Adipocyte (in vitro differentiated cells): ENCODE results near the gene CLDN6.

Experiments
- DNase-seq: peaks from one replicate; pipeline ENCODE4 v3.0.0-alpha.2; 2015; ENCODE audit warnings: low read depth
- H3K27me3 ChIP-seq: replicated peaks from 2 replicates; pipeline ENCODE4 v1.7.0; 2013; ENCODE audit warnings: mild to moderate bottlenecking, low read length, moderate library complexity; ENCODE audit not compliant: control insufficient read depth, insufficient read depth
- H3K36me3 ChIP-seq: 2 replicates; pipeline ENCODE4 v1.7.0; 2013; ENCODE audit warnings: low read length, mild to moderate bottlenecking, moderate library complexity; ENCODE audit not compliant: control insufficient read depth, insufficient read depth, severe bottlenecking
- H3K4me1 ChIP-seq: 2 replicates; pipeline ENCODE4 v1.7.0; 2013; ENCODE audit warnings: mild to moderate bottlenecking, low read length, moderate library complexity; ENCODE audit not compliant: control insufficient read depth, insufficient read depth
- H3K4me3 ChIP-seq: 2 replicates; pipeline ENCODE4 v1.7.0; 2013; ENCODE audit warnings: mild to moderate bottlenecking, low read length, moderate library complexity
- H3K9ac ChIP-seq: 2 replicates; pipeline ENCODE4 v1.7.0; 2013; ENCODE audit warnings: mild to moderate bottlenecking, low read length, moderate library complexity
- H3K9me3 ChIP-seq: 2 replicates; pipeline ENCODE4 v1.7.0; 2013; ENCODE audit warnings: mild to moderate bottlenecking, low read length, moderate library complexity; ENCODE audit not compliant: control insufficient read depth

CLDN6 gene

DNA sequence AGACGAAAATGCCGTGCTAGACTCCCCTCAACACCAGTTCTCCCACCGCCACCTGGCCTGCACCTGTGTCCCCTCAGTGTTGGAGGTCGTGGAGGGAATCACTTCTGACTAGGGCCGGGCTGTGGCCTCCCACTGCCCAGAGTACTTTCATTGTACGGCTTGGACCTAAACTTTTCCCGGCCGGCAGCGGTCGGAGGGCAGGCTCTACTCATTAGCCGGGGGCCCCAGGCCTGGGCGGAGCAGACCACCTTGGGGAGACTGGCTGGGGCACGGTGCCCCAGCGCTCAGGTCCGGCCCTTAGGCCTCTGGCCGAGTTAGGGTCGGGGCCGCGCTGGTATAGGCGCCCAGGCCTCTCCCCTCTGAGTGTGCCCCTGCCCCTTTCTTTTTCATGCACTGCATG, 639 bp downstream of the CLDN6 start:
- H3K27me3 ChIP-seq: peaks cover 37% of the 10 kb centered on the region
- H3K9me3 ChIP-seq: no peaks in the 10 kb centered on the region
- no peaks in the 10 kb centered on the region for H3K36me3 ChIP-seq
- DNase-seq: no peak
- H3K4me3 ChIP-seq: no peak overlapping the region
- H3K9ac ChIP-seq: no peak overlapping the region
- H3K4me1 ChIP-seq: peaks cover 10% of the 10 kb centered on the region

DNA sequence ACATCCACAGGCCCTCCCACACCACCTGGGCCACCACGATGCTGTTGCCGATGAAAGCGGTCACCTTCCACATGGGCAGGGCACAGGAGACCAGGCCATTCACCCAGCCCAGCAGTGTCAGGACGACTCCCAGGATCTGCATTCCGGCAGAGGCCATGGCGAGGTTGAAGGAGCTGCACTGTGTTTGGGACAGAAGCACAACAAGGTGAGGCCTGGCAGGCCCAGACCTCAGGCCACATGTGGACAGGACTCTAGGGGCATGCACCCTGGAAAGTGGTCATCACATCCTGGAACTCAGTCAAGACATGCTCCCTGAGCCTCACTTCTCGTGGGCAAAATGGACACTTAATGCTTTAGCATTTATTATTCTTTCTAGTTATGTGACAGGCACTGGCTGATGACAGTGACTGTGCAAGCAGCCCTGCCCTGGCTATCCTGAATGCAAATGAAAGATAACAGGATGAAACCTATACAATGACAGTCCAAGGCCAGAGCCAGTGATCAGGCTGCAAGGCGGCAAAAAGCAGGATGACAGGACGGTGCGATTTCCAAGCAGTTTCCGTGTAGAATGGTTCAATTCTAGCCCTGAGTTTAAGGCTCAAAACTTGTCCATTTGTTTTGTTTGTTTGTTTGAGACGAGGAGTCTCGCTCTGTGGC, 2.0 kb downstream of the CLDN6 start:
- Histone ChIP-seq H3K27me3 (peaks cover 46% of the 10 kb centered on the region), H3K9me3 (no peaks in the 10 kb centered on the region), H3K9ac (no peak overlapping the region), H3K4me3 (no peak overlapping the region), H3K36me3 (no peaks in the 10 kb centered on the region), H3K4me1 (peaks cover 3% of the 10 kb centered on the region)
- no peak for DNase-seq

DNA sequence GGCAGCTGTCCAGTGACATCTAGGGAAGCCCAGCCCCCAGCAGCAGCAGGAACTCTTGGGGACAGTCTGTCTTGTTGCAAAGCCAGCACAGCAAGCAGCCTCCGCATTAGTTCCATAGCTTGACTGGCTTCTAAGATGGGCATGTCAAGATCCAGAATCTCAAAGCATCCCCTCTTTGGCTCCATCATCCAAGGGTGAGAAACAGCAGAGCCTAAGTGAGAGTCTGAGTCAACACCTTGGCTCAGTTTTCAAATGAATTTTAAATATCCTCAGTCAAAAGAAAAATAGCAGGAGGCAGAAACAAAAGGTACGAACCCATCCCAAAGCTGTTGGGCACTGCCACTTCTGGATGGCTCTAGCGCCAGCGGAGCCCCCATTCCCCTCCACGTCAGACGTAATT, 3.0 kb downstream of the CLDN6 start:
- Histone ChIP-seq H3K9me3 (no peaks in the 10 kb centered on the region), H3K4me3 (no peak overlapping the region), H3K27me3 (peaks cover 46% of the 10 kb centered on the region), H3K9ac (no peak overlapping the region), H3K4me1 (peaks cover 2% of the 10 kb centered on the region), H3K36me3 (no peaks in the 10 kb centered on the region)
- DNase-seq: no peak

DNA sequence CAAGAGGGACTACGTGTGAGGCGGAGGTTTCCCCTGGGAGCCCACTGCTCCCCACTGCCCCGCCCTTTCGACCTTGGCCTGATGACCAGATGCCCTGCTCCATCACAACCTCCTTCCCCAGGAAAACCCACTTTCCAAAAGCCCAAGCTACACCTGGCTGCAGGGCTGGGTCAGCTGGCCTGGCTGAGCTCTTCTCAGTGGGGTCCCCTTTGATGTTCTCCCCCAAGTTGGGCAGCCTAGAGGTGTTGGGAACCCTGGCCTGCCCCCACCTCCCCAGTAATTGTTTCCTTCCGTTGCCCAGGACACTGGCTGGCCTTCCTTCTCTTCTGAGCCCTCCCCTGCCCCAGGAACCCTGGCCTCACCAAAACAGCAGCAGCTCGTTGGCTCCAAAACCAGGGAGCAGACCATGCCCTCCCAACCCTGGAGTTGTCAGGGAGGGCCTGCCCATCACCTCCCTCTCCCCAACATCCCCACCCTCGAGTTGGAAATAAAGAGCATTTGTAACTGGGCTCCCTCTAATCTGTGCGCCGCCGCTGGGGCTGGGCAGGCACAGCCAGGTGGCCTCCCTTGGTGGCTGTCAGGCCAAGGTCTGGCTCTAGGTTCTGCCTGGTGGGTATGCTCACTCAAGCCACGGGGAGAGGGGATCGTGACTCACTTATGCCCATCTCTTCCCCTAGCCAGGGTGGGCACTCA, 3.8 kb downstream of the CLDN6 start:
- Histone ChIP-seq H3K36me3 (no peaks in the 10 kb centered on the region), H3K27me3 (peaks cover 46% of the 10 kb centered on the region), H3K4me1 (no peaks in the 10 kb centered on the region), H3K9ac (no peak overlapping the region), H3K9me3 (no peaks in the 10 kb centered on the region), H3K4me3 (no peak overlapping the region)
- no peak for DNase-seq

DNA sequence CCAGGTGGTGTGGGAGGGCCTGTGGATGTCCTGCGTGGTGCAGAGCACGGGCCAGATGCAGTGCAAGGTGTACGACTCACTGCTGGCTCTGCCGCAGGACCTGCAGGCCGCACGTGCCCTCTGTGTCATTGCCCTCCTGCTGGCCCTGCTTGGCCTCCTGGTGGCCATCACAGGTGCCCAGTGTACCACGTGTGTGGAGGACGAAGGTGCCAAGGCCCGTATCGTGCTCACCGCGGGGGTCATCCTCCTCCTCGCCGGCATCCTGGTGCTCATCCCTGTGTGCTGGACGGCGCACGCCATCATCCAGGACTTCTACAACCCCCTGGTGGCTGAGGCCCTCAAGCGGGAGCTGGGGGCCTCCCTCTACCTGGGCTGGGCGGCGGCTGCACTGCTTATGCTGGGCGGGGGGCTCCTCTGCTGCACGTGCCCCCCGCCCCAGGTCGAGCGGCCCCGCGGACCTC, 4.5 kb downstream of the CLDN6 start:
- Histone ChIP-seq H3K27me3 (peaks cover 49% of the 10 kb centered on the region), H3K4me3 (no peak overlapping the region), H3K4me1 (peaks cover 2% of the 10 kb centered on the region), H3K9me3 (no peaks in the 10 kb centered on the region), H3K9ac (no peak overlapping the region), H3K36me3 (no peaks in the 10 kb centered on the region)
- DNase-seq: no peak

DNA sequence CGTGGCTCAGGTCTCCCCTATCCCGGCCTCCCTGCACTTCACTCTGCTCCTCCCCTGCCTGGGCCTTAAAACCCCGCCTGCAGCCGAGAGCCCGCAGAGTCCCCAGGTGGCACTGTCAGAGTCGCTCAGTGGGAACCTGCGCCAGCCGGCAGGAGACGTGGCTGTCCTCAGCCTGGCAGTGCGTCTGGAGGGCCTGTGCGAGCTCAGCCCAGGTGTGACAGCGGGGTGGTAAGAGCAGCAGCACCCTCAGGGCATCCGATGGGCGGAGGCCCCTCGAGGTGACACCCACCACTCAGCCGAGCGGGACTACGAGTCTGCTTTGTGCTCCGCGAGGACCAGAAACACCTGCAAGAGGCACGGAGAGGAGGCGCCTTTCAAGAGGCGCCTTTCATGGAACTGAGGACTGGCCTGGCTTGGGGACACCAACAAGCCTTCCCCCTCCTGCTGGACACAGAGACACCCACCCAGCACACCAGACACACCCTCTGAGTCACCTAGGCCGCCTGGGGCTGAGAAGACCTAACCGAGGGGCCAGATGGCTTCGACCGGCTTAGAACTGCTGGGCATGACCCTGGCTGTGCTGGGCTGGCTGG, 5.1 kb downstream of the CLDN6 start, which contains the start of gene CLDN9:
Gene CLDN9, plus strand, starts transcription at position 96 of the 593 bp plus-strand sequence. Its CDS starts 440 bp downstream, at position 536.
- Histone ChIP-seq H3K27me3 (peaks cover 50% of the 10 kb centered on the region), H3K4me1 (peaks cover 7% of the 10 kb centered on the region), H3K9me3 (no peaks in the 10 kb centered on the region), H3K9ac (no peak within 1 kb of the TSS), H3K36me3 (no peaks in the 10 kb centered on the region), H3K4me3 (no peak within 1 kb of the TSS)
- DNase-seq: no peak

DNA sequence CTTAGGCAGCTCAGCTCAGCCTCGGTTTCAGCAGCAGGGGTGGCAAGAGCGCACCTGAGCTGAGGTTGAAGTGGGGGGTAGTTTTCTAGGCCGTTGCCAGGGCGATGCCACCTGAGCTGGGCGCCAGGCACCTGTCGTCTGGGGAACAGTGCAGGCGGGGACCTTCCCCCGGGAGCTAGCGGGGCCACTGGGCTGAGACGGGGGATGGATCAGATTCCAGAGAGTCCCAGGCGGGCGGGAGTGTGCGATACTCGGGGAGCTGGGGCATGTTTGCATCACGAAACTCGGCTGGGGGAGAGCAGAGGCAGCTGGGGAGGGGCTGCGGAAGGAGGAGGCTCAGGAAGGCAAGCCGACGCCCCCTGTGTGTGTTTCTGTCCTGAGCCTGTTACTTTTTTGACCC, 5.7 kb downstream of the CLDN6 start:
- Histone ChIP-seq H3K27me3 (peaks cover 55% of the 10 kb centered on the region), H3K36me3 (no peaks in the 10 kb centered on the region), H3K4me1 (peaks cover 11% of the 10 kb centered on the region), H3K9ac (no peak overlapping the region), H3K4me3 (no peak overlapping the region), H3K9me3 (no peaks in the 10 kb centered on the region)
- DNase-seq: no peak

DNA sequence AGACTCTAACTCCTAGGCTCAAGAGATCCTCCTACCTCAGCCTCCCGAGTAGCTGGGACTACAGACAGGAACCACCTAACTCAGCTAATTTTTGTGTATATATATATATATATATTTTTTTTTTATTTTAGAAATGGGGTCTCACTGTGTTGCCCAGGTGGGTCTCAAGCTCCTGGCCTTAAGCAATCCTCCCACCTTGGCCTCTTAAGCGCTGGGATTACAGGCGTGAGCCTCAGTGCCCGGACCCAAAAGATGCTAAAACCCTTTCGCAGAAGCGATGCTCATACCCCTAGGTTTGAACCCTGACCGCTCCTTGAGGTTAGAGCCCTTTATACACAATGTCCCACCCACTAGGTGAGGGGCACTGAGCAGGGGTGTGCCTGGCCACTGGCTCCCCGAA, 7.5 kb downstream of the CLDN6 start:
- DNase-seq: no peak
- Histone ChIP-seq H3K4me1 (peaks cover 11% of the 10 kb centered on the region), H3K9ac (no peak overlapping the region), H3K36me3 (no peaks in the 10 kb centered on the region), H3K4me3 (no peak overlapping the region), H3K27me3 (peaks cover 63% of the 10 kb centered on the region), H3K9me3 (no peaks in the 10 kb centered on the region)

DNA sequence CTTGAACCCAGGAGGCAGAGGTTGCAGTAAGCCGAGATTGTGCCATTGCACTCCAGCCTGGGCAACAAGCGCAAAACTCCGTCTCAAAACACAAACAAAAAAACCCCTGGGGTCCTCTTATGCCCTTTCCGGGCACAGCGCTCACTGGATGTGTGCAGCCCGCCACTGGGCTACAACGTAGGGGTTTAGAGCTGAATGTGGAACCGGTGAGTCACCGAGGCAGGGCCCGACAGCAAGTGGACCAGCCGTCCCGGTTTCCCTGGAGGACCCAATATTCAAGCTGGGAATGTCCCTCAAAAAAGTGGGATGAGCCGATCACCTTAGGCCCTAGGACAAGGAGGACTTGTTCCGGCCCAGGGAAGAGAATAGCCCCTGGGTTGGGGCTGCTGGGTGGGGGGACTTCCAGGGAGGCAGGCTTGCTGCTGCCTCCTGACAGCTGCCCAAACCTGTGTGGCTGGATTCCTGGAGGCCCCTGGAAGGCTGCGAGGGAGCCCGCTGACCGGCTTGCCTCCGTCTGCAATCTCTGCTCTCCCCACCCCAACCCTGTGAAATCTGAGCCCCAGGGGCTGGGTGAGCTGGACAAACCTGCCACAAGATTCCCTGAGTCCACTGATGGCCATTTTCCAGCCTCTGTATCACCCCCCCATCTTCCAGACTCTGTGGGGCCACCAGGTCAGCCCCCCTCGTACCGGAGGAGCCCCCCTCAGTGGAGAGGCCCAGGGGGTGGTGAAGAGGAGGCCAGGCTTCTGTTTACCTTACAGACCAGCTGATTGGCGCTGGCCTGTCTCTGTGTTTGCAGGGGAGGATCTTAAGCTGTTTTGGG, 8.2 kb downstream of the CLDN6 start:
- Histone ChIP-seq H3K4me1 (peaks cover 11% of the 10 kb centered on the region), H3K4me3 (no peak overlapping the region), H3K9ac (no peak overlapping the region), H3K36me3 (no peaks in the 10 kb centered on the region), H3K9me3 (no peaks in the 10 kb centered on the region), H3K27me3 (peaks cover 61% of the 10 kb centered on the region)
- no peak for DNase-seq

DNA sequence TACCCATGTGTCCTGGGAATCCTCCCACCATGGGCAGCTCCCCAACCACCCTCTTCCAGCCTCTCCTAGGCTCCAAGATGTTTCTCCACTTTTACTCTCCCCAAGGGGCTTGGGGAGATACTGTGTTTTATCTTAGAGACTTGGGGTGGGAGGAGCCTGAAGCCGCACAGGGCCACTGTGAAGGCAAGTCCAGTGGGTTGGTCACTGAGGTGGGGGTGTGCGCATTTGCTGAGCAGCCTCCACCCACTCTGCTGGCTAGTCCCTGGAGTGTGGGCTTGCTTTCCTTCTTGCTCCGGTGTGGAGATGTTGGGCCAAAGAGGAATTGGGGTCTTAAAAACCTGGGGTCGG, 9.3 kb downstream of the CLDN6 start:
- peaks cover 11% of the 10 kb centered on the region for H3K4me1 ChIP-seq
- H3K4me3 ChIP-seq: no peak overlapping the region
- DNase-seq: no peak
- peaks cover 53% of the 10 kb centered on the region for H3K27me3 ChIP-seq
- H3K36me3 ChIP-seq: no peaks in the 10 kb centered on the region
- no peaks in the 10 kb centered on the region for H3K9me3 ChIP-seq
- H3K9ac ChIP-seq: no peak overlapping the region
